T-helper 1 cell (primary cell): ENCODE data around the gene CSF3.

Experiments used
- DNase-seq, 5 donors: peaks; one replicate each; pipeline ENCODE4 v3.0.0-alpha.2; 2012 to 2020

The CSF3 gene

GRCh38 chr17:40062329-40063186 is 47.3 kb downstream of the CSF3 start, which contains the start of gene THRA:
TSS of gene THRA (plus strand) at chr17:40062965. CDS start at chr17:40074489, 11,524 bp downstream.
- peak; percentile 50 to 78 (median 63) for DNase-seq

DNA sequence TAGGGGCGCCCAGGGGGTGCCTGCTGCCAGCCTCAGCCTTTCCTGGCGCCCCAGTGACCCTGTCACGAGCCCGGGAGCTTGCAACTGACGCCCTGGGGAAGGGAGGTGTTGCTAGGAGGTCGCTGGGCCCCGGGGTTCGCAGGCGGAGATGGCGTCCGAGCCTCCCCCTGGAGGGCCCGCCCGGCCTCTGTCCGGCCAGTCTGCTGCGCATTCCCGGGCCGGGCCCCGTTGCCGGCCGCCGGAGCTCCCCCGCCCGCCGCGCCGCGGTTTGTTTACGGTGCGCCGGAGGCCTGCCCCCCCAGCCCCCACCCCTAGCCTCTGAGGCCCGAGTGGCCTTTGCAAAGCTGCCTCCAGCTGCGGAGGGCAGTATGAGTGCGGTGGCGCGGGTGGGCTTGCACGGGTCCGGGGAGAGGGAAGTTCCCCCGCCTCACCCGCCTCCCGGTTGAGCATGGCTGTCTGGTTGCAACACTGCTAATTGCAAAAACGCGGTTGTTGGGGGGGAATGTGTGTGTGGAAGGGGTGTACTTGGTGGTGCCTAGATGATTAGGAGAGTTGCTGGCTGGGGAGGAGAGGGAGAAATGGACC is 48.0 kb downstream of the CSF3 start:
- DNase-seq: peak in 1 of 5 donors; percentile 14

DNA sequence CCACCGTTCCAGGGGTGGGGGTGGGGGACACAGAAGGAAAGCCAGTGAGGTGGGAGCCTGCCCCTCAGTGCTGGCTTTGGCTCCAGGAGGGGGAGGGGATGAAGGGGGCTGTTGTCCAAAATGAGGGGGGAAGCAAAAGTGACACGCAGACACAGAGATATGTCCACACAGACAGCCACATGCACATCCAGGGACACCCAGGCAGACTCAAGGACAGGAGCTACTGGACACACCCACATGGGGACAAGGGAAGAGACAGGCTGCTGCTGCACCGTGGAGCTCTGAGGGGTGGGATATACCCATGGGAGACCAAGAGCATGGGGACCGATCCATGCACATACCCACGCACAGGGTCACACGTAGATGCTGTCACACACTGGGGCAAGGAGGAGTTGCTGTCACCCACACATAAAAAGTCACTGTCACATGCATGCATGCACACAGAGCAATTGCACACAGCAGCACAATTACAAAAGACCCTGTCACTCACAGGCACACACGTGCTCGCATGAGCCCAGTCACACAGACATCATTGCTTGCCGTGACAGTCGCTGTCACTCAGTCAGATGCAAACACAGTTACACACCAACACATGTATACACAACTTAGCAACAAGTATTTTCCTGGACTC is 48.8 kb downstream of the CSF3 start:
- DNase-seq: no peak

DNA sequence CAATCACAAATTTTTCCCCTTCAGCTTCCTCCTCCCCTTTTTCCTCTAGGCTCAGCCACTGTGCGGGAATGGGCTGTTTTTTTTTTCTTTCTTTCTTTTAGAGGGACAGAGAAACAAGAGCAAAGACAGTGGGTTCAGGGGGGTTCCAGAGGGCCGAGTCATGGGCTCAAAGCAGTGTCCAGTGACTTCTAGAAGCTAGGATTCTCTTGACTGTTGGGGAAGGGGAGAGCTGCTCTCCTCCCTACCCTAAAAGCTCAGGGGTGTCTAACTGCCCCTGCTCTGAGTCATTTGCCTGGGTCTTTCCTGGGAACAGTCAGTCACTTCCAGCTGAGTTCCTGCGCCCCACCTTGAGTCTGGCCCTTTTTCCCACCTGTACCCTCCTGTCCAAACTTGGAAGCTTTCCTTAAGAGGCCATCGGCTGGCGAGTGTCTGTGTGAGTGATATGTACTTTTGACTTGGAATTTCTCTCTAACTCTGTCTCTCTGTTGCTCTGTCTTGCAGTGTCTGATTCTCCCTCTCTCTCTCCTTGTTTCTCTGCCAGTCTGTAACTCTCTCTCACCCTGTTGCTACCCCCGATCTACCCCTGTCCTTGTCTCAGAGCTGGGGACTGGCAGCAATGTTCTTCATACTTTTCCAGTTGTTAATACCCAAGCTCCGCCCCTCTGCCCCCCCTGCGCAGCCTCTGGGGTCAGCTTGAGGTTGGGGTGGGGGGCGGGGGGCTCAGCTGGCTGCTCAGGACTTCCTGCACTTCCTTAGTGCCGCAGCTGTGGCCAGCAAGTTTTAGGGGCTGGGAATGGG is 49.9 kb downstream of the CSF3 start:
- no peak for DNase-seq

DNA sequence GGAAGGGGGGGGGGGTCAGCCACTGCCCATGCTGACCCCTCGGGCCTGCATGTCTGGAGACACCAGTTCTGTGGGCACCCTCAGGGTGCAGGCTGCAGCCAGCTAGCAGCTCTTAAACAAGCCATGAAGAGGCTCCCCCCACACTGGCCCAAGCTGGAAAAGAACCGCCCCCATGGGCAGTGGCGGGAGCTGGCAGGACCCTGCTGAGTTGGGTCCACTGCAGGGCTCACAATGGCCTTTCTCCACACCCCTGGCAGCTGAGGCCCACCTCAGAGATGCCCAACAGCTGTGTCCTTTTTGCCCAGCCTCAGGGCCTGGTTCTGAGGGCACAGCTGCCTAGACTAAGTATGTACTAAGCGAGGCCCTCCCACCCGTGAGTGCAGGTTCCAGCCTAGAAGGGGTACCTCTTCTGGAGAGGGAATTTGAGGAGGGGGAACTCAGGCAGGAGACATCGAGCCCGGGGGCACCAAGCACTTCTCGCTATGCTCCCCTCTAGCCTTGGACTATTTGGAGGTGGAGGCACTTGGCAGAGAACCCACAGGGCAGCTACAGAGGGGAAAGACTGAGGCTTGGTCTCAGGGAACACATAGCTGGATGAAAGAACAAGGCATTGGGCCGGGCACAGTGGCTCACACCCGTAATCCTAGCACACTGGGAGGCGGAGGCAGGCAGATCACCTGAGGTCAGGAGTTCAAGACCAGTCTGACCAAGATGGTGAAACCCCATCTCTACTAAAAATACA is 50.7 kb downstream of the CSF3 start:
- no peak for DNase-seq
